Measurements from ENCODE around the gene METTL6.

DNA sequence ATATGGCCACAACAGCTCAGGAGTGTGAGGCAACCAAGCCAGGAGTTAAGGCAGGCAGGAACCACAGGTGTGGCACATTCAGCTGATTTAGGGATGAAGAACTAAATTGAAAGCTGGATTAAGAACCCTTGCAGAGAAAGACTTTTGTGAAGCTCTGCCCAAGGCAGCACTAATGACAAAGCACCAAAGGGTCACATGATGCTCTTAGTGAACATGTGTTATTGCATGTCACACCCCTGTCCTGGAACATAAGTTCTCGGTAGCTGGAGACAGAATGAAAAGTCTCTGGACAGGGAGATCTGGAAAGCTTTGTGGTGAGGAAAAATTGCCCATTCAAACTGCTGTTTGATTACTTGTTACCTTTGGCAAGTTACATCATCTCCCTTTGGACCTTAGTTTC lies 3.3 kb upstream of the METTL6 start:
- TF ChIP-seq, protein P1, sequence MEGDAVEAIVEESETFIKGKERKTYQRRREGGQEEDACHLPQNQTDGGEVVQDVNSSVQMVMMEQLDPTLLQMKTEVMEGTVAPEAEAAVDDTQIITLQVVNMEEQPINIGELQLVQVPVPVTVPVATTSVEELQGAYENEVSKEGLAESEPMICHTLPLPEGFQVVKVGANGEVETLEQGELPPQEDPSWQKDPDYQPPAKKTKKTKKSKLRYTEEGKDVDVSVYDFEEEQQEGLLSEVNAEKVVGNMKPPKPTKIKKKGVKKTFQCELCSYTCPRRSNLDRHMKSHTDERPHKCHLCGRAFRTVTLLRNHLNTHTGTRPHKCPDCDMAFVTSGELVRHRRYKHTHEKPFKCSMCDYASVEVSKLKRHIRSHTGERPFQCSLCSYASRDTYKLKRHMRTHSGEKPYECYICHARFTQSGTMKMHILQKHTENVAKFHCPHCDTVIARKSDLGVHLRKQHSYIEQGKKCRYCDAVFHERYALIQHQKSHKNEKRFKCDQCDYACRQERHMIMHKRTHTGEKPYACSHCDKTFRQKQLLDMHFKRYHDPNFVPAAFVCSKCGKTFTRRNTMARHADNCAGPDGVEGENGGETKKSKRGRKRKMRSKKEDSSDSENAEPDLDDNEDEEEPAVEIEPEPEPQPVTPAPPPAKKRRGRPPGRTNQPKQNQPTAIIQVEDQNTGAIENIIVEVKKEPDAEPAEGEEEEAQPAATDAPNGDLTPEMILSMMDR (IDR thresholded peaks at IDR 0.05; ENCODE audit: insufficient read depth, low read depth, low read length): no peak
- TF ChIP-seq EZH2 (IDR thresholded peaks at IDR 0.05; ENCODE audit: insufficient read depth, low read length): no peak

Measured in astrocyte (in vitro differentiated cells and primary cell).